ENCODE measurements around the gene POLR2C.

The POLR2C gene

DNA sequence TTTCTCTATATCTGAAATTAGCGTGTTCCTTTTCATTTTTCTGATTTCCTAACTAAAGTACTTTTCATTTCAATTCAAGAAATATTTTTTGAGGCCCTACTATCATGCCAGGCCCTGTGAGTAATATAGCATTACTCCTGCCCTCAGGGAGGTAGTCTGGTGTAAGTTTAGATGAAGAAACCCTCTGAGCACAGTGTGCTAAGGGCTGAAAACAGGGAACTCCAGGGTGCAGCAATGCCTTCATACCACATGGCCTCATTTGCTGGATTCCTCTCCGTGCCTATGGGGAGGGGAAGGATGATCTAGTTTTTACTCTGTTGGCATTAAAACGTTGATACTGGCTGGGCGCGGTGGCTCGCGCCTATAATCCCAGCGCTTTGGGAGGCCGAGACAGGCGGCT lies 10.5 kb upstream of the POLR2C start:
- no peak for DNase-seq

DNA sequence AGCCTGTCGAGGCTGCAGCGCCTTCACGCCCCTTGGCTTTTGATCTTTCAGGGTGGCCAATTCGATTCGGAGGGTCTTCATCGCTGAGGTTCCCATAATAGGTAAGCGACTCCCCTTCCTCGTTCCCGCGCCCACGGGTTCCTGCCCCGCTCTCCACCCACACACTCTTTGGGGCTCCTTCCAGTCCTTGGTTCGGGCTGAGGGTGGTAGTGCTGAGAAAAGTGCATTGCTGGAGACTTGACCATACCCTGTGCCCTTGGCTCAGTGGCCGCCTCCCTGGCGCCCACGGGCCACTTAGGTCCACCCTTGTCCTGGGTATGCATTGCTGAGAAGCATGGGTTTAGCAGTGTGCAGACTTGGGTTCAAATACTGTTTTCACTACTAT lies 491 bp downstream of the POLR2C start:
- no peak for DNase-seq

DNA sequence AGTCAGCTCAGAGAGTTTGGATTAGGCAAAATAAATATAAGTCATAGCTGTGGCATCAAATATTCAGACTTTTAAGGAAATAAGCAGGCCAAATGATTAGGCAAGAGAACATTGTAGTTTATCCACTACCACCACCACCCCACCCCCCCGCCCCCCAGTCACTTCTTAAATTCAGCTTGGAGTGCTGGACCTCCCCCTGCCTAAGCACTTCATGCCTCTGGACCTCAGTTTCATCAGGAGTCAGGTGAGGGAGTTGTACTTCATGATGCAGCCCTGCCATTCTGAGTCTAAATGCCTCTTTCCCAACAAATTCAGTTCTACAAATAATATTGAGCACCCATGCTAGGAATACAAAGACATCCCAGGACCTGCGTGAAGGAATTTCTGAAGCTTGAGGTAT lies 2.0 kb downstream of the POLR2C start:
- no peak for DNase-seq

DNA sequence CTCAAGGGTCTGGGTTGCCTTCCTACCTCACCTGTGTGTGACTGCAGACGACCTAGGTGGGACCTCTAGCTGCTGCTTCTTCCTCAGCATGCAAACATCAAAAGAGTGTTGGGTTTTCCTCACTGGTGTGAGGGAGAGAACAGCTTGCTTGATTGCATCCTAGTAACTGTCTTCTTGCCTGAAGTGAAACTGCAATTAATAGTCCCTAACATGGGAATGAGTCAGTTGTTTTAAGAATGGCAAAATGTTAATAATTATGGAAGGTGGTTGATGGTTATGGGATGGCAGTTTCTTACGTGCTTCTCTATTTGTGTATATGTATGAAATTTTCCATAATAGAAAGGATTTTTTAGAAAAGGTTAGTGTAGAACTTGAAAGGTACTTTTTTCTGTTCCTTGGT lies 5.9 kb downstream of the POLR2C start:
- DNase-seq, result no peak

GRCh38 chr16:57469046-57469445 lies 6.6 kb downstream of the POLR2C start:
- DNase-seq, result no peak

DNA sequence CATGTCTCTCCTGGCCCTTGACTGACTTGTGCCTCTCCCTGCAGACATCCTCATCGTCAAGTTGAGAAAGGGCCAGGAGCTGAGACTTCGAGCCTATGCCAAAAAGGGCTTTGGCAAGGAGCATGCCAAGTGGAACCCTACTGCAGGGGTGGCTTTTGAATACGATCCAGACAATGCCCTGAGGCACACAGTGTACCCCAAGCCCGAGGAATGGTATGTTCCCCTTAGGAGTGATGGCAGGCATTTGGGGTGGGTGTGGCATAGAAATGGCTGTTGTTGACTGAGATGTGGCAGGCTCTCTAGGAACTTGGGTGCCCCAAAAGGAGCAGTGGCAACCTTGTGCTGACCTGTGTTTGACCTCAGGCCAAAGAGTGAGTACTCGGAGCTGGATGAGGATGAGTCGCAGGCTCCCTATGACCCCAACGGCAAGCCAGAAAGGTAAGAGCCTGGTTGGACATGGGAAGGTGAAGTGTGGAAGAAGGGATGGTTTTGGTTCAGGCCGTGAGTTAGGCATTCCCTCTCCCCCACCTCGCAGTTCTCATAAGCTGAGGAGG lies 7.5 kb downstream of the POLR2C start:
- DNase-seq, result no peak

- DNase-seq, result no peak
These were observed 8.2 kb downstream of the POLR2C start for GRCh38 chr16:57470711-57471110.

- no peak for DNase-seq
These were observed 8.7 kb downstream of the POLR2C start for GRCh38 chr16:57471209-57471608.

DNA sequence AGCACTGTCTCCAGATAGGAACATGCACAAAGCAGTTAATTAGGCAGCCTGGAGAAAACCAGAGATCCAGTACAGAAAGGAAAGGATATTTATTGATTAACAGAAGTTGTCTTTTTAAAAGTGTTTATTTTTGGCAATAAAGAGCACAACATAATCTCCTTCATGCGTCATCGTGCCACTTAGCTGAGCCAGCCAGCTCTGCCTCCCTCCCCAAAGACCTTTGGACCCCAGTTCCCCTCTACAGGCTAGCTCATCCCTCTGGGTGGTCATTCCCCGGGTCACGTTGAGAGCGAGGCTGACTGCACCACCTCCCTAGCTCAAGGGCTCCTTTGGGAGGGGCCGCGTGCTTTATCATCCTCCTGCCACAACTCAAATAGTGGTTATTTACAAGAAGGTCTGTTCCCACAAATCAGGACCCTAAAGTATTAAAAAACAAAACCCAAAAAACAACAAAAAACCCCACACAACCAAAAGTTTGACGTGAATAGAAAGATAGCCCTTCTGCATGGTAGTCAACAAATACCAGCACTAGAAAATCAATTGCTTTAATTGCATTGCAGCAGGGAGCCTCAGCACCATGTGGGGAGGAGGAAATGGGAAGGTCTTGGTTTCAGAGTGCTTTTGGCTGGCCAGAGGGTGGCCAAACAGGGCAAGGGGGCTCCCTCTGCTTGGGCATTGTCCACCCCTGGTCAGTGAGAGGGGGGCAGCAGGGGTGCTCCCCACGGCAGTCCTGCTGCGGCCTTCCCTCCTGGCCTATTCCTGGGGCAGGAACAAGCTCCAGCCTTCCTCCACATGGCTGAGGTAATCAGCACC lies 9.6 kb downstream of the POLR2C start:
- no peak for DNase-seq

GRCh38 chr16:57472665-57473060 lies 10.2 kb downstream of the POLR2C start:
- DNase-seq, result no peak

GRCh38 chr16:57473176-57473840 lies 10.8 kb downstream of the POLR2C start:
- no peak for DNase-seq

DNA sequence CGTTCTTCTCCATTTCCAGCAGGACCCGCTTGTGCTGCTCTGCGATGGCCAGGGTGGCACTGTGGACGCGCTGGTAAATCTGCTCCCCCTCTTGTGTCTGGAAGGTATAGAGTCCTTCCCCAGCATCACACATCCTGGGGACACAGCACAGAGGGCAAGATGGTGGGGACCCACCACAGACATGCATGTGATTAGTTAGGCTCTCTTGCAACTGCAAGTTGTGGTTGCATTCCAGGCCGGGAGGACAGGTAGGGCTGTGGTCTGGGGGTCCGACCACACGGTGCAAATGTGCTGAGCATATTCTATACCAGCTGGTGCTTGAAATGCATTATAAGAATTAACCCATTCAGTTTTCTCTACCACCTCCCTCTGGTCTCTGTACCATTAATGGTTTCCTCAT lies 11.4 kb downstream of the POLR2C start:
- no peak for DNase-seq

DNA sequence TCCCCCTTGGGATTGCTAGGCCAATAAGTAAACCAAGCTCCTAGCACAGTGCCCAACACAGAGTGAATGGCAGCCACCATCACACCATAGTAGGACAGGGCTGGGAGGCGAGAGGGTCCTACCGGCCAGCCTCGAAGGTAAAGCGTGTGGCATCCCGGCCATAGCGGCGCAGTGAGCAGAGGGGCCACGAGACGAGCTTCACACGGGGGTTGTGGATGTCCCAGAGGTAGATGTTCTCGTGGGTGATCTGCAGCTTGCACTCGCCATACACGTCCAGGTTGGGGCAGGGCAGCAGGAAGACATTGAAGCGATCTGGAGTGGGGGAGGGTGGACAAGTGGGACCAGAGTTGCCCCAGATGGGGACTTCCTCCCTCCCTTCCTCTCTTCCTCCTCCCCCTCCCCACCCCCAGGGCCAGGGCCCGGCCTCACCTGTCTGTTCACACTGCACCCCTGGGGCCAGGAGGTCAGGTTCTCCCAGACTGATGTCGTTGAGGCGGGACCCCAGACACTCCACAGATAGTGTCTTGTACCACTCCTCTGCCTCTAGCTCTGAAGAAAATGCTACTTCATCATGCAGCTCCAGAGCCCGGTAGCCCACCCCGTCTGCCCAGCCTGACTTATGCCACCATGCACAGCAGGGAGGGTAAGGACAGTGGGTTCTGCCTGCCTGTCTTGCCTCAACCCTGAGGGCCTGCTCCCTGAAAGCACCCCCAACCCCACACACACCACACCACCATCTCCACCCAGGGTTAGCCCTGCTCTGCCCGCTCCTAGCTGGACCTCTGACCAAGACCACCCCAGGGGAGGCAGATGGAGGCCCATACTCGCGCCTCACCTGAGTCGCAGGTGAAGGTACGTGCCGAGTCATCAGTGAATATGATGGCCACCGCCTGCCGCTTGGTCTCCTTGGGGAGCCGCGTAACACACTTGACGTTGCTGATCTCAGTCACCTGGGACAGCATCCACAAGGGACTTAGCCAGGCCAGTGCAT lies 12.5 kb downstream of the POLR2C start:
- no peak for DNase-seq

- peak; percentile 39 for DNase-seq
These were observed 13.3 kb downstream of the POLR2C start for GRCh38 chr16:57475711-57476339.

- DNase-seq, result no peak
These were observed 14.3 kb downstream of the POLR2C start for GRCh38 chr16:57476546-57477410.

- DNase-seq, result no peak
These were observed 15.2 kb downstream of the POLR2C start for GRCh38 chr16:57477531-57478202.

- no peak for DNase-seq
These were observed 16.1 kb downstream of the POLR2C start for GRCh38 chr16:57478396-57479204.

DNA sequence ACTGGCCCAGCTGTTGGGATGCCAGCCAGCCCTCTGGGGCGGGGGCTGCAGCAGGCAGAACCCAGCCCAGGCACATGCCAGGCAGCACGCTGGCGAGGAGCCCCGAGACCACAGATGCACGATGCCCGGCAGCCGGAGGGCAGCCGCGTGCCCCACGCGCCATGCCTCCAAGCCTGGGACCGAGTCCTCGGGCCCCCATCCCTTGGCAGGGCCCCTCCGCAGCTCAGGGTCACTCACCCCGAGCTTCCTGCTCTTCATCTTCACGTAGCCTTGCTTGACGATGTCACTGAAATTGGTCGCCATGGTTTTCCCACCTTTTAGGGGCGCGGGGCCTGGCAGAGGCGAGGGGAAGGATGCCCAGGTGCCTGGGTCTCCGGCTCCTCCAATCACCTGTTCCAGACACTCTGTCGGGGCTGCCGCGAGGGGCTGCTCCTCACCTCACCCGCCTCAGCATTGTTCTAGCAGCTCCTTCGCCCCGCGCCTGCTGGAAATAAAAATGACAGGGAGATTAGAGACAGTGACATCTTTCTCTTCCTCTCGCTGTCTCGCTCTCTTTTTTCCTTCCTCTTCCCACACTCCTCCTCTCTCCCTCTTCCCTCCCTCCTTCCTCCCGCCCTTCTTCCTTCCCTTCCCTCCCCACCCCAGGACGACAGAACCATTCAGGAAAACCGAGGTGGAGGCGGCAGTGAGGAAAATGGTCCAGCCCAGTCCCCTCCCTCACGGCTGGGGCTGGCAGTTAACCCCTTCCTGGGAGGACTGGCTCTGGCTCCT lies 16.9 kb downstream of the POLR2C start:
- DNase-seq, result no peak

Measured in activated effector memory CD4-positive, alpha-beta T cell treated with Interleukin-2 at 50 U/mL for 16 hours (primary cell).